Activated naive CD4-positive, alpha-beta T cell treated with anti-CD3 and anti-CD28 coated beads, Interleukin-2, amount 50 U/mL, for 24 hours (primary cell): ENCODE data around the gene RPAP3.

Source experiments
- H3K27ac Mint-ChIP-seq: one replicate; pipeline ENCODE4 v1.8.0; 2021; ENCODE audit warnings: mild to moderate bottlenecking, mixed read lengths
- H3K27me3 Mint-ChIP-seq: one replicate; pipeline ENCODE4 v1.8.0; 2021; ENCODE audit warnings: mixed read lengths
- H3K36me3 Mint-ChIP-seq: one replicate; pipeline ENCODE4 v1.8.0; 2021; ENCODE audit warnings: mixed read lengths
- H3K4me1 Mint-ChIP-seq: one replicate; pipeline ENCODE4 v1.8.0; 2021; ENCODE audit warnings: mixed read lengths
- H3K4me3 Mint-ChIP-seq: one replicate; pipeline ENCODE4 v1.8.0; 2021; ENCODE audit warnings: mild to moderate bottlenecking, mixed read lengths
- H3K9me3 Mint-ChIP-seq: one replicate; pipeline ENCODE4 v1.8.0; 2021; ENCODE audit warnings: mixed read lengths

RPAP3 gene

GRCh38 chr12:47617476-47617875, 88.4 kb downstream of the RPAP3 start:
- H3K4me1 Mint-ChIP-seq = peaks cover 7% of the 10 kb centered on the region
- H3K36me3 Mint-ChIP-seq = peaks cover 32% of the 10 kb centered on the region
- H3K27me3 Mint-ChIP-seq = no peaks in the 10 kb centered on the region
- peaks cover 6% of the 10 kb centered on the region for H3K9me3 Mint-ChIP-seq
- no peak overlapping the region for H3K4me3 Mint-ChIP-seq
- H3K27ac Mint-ChIP-seq = no peak overlapping the region

GRCh38 chr12:47616440-47616839, 89.4 kb downstream of the RPAP3 start:
- Mint-ChIP-seq H3K4me1 (peaks cover 7% of the 10 kb centered on the region), H3K36me3 (peaks cover 35% of the 10 kb centered on the region), H3K27me3 (no peaks in the 10 kb centered on the region), H3K9me3 (peaks cover 6% of the 10 kb centered on the region), H3K27ac (peak overlapping the region; percentile 24), H3K4me3 (no peak overlapping the region)

GRCh38 chr12:47615711-47616110, 90.1 kb downstream of the RPAP3 start:
- Mint-ChIP-seq H3K27me3 (no peaks in the 10 kb centered on the region), H3K4me3 (no peak overlapping the region), H3K27ac (no peak overlapping the region), H3K4me1 (peaks cover 7% of the 10 kb centered on the region), H3K36me3 (peaks cover 37% of the 10 kb centered on the region), H3K9me3 (peaks cover 6% of the 10 kb centered on the region)

- H3K27ac Mint-ChIP-seq = no peak overlapping the region
- peaks cover 38% of the 10 kb centered on the region for H3K36me3 Mint-ChIP-seq
- no peaks in the 10 kb centered on the region for H3K27me3 Mint-ChIP-seq
- peaks cover 13% of the 10 kb centered on the region for H3K9me3 Mint-ChIP-seq
- no peak overlapping the region for H3K4me3 Mint-ChIP-seq
- peaks cover 7% of the 10 kb centered on the region for H3K4me1 Mint-ChIP-seq
Observed at GRCh38 chr12:47614521-47614920, 91.3 kb downstream of the RPAP3 start.

GRCh38 chr12:47612953-47613352, 92.9 kb downstream of the RPAP3 start:
- Mint-ChIP-seq H3K9me3 (peaks cover 14% of the 10 kb centered on the region), H3K36me3 (peaks cover 32% of the 10 kb centered on the region), H3K27ac (no peak overlapping the region), H3K4me1 (peaks cover 7% of the 10 kb centered on the region), H3K27me3 (no peaks in the 10 kb centered on the region), H3K4me3 (no peak overlapping the region)

- Mint-ChIP-seq H3K27me3 (no peaks in the 10 kb centered on the region), H3K27ac (no peak overlapping the region), H3K4me3 (no peak overlapping the region), H3K9me3 (peaks cover 19% of the 10 kb centered on the region), H3K4me1 (peaks cover 7% of the 10 kb centered on the region), H3K36me3 (peaks cover 36% of the 10 kb centered on the region)
Observed at GRCh38 chr12:47611906-47612305, 93.9 kb downstream of the RPAP3 start.
